ENCODE data around the gene TMEM52. TPM values are rescaled to one million over a fixed set of nuclear protein-coding genes. Genes with fewer than 3 reads are reported as not detected.

Gene TMEM52
- 0.29 and 1.3 TPM in 2 replicates for total RNA-seq (2014; rRNA removed; shearing (Covaris generic))

- no peak for DNase-seq (ENCODE audit: low spot score)
These were observed at the start of gene TMEM52 for GRCh38 chr1:1918901-1919303. TSS of gene TMEM52 (minus strand) at chr1:1919279. CDS start at chr1:1919265, 14 bp downstream.

- no peak for DNase-seq (ENCODE audit: low spot score)
These were observed 48.8 kb upstream of the TMEM52 start for GRCh38 chr1:1967879-1968278.

- no peak for DNase-seq (ENCODE audit: low spot score)
These were observed 48.1 kb upstream of the TMEM52 start for GRCh38 chr1:1967151-1967550.

GRCh38 chr1:1966071-1966740 is 47.1 kb upstream of the TMEM52 start:
- DNase-seq (ENCODE audit: low spot score), result no peak

- no peak for DNase-seq (ENCODE audit: low spot score)
These were observed 46.5 kb upstream of the TMEM52 start for GRCh38 chr1:1965546-1965945.

GRCh38 chr1:1964811-1965210 is 45.7 kb upstream of the TMEM52 start:
- no peak for DNase-seq (ENCODE audit: low spot score)

- no peak for DNase-seq (ENCODE audit: low spot score)
These were observed 44.5 kb upstream of the TMEM52 start for GRCh38 chr1:1963570-1963969.

GRCh38 chr1:1962752-1963151 is 43.7 kb upstream of the TMEM52 start:
- no peak for DNase-seq (ENCODE audit: low spot score)

- no peak for DNase-seq (ENCODE audit: low spot score)
These were observed 41.6 kb upstream of the TMEM52 start for GRCh38 chr1:1960480-1961196.

- peak; percentile 88 for DNase-seq (ENCODE audit: low spot score)
These were observed 40.9 kb upstream of the TMEM52 start for GRCh38 chr1:1959840-1960479.

GRCh38 chr1:1959459-1959839 is 40.4 kb upstream of the TMEM52 start:
- no peak for DNase-seq (ENCODE audit: low spot score)

GRCh38 chr1:1958071-1958541 is 39.0 kb upstream of the TMEM52 start:
- DNase-seq (ENCODE audit: low spot score), result no peak

- DNase-seq (ENCODE audit: low spot score), result no peak
These were observed 38.5 kb upstream of the TMEM52 start for GRCh38 chr1:1957533-1957961.

- no peak for DNase-seq (ENCODE audit: low spot score)
These were observed 37.8 kb upstream of the TMEM52 start for GRCh38 chr1:1956586-1957532.

- DNase-seq (ENCODE audit: low spot score), result no peak
These were observed 37.0 kb upstream of the TMEM52 start for GRCh38 chr1:1956101-1956500.

- DNase-seq (ENCODE audit: low spot score), result no peak
These were observed 36.6 kb upstream of the TMEM52 start for GRCh38 chr1:1955621-1956094.

GRCh38 chr1:1954831-1955441 is 35.9 kb upstream of the TMEM52 start:
- DNase-seq (ENCODE audit: low spot score), result no peak

- DNase-seq (ENCODE audit: low spot score), result no peak
These were observed 34.9 kb upstream of the TMEM52 start for GRCh38 chr1:1954015-1954414.

GRCh38 chr1:1950940-1951339 is 31.9 kb upstream of the TMEM52 start:
- DNase-seq (ENCODE audit: low spot score), result no peak

GRCh38 chr1:1948783-1949182 is 29.7 kb upstream of the TMEM52 start:
- no peak for DNase-seq (ENCODE audit: low spot score)

- DNase-seq (ENCODE audit: low spot score), result no peak
These were observed 28.4 kb upstream of the TMEM52 start for GRCh38 chr1:1947493-1947892.
